T-helper 17 cell (primary cell): Measurements from ENCODE around the gene ITSN2. TPM values are rescaled to one million over a fixed set of nuclear protein-coding genes. Genes with fewer than 3 reads are reported as not detected.
"Not testable (repeated sequence)": the region's sequence is repeated elsewhere in the genome, so short reads cannot be mapped to it uniquely, and the experiment has no call there.

ENCODE experiments used
- ATAC-seq: fragments of 150-1000 bp; cut with Tn5 transposase; 2 replicates; pipeline ENCODE4 v1.10.0; 2021; ENCODE audit warnings: mild to moderate bottlenecking, moderate library complexity
- DNase-seq, 3 donors: peaks; one replicate each; pipeline versions ENCODE4 v3.0.0 to v3.0.0-alpha.2; 2020 to 2021
- H3K9me3 ChIP-seq: one replicate; pipeline ENCODE4 v1.7.0; 2013; ENCODE audit warnings: low read length, mild to moderate bottlenecking; ENCODE audit not compliant: control insufficient read depth, poor library complexity, severe bottlenecking
- H3K27ac Mint-ChIP-seq: one replicate; pipeline ENCODE4 v1.8.0; 2022; ENCODE audit warnings: mild to moderate bottlenecking, moderate library complexity, mixed read lengths
- H3K27me3 Mint-ChIP-seq: one replicate; pipeline ENCODE4 v1.8.0; 2022; ENCODE audit warnings: mixed read lengths
- H3K36me3 Mint-ChIP-seq: one replicate; pipeline ENCODE4 v1.8.0; 2022; ENCODE audit warnings: low read depth, mixed read lengths
- H3K4me1 Mint-ChIP-seq: one replicate; pipeline ENCODE4 v1.8.0; 2022; ENCODE audit warnings: mild to moderate bottlenecking, mixed read lengths
- H3K4me3 Mint-ChIP-seq: one replicate; pipeline ENCODE4 v1.8.0; 2022; ENCODE audit warnings: mild to moderate bottlenecking, moderate library complexity, mixed read lengths
- total RNA-seq, 4 donors: library from RNA in 2 of 4; stranded (reverse) in 2 of 4; gene quantifications; one replicate each; pipeline ENCODE4 v1.2.3 and lab custom pipeline; 2022 to 2026

The ITSN2 gene
- total RNA-seq, 2 donors from 2014 or later = 90.5 to 95.5 TPM

DNA sequence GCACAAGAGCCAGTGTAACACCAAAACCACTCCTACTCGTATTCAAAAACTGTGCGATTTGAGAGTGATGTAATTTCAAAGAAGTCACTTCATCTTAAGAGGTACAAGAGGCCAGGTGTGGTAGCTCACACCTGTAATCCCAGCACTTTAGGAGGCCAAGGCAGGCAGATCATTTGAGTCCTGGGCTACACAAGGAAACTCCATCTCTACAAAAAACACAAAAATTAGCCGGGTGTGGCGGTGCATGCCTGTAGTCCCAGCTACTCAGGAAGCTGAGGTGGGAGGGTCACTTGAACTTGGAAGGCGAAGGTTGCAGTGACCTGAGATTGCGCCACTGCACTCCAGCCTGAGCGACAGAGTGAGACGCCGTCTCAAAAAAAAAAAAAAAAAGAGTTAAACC, 21.2 kb downstream of the ITSN2 start:
- not testable (repeated sequence) for H3K36me3 Mint-ChIP-seq, DNase-seq, H3K9me3 ChIP-seq, H3K27me3 Mint-ChIP-seq, H3K27ac Mint-ChIP-seq, ATAC-seq
- Mint-ChIP-seq H3K4me1 (peaks cover 65% of the 10 kb centered on the region), H3K4me3 (peak overlapping the region; percentile 55)

DNA sequence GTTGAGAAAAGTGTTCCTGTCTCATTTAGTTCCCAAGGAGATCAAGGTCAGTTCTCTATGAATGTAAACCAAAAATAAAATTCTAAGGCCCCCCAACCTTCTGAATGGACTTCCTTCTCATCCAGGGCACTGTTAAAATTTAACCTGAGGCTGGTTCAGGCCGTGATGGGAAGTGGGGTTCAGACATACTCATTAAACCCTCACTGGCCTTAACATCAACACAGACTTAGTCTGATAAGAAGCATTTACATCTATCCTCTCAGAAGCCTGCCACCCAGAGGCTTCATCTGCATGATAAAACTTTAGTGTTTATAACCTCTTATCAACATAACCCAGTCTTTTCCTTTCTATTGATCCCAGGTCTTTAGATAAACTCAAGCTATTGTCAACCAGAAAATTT, 22.4 kb downstream of the ITSN2 start:
- Mint-ChIP-seq H3K4me3 (no peak overlapping the region), H3K27ac (peak overlapping the region; percentile 69), H3K36me3 (peaks cover 4% of the 10 kb centered on the region), H3K4me1 (peaks cover 68% of the 10 kb centered on the region), H3K27me3 (no peaks in the 10 kb centered on the region)
- ATAC-seq = no peak
- no peak for DNase-seq
- no peaks in the 10 kb centered on the region for H3K9me3 ChIP-seq

DNA sequence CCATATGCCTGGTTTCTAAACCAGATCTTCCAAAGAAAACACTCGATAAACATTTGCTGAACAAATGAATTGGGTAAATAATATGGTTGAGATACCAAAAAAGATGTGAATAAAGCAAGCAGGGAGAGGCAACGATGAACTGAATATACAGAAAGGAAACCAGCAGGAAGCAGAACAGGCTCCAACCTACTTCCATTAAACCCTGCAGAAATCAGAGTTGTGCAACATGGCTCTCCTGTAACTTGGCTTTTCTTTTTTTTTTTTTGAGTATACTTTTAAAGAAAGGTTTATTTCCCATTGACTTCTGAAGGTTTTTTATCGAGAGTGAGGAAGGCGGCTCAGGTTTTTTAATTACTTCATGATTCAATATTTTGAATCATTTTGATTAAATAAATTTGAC, 23.5 kb downstream of the ITSN2 start:
- ATAC-seq (no peak), DNase-seq (no peak)
- H3K36me3 Mint-ChIP-seq = peaks cover 4% of the 10 kb centered on the region
- H3K27me3 Mint-ChIP-seq = no peaks in the 10 kb centered on the region
- no peak overlapping the region for H3K27ac Mint-ChIP-seq
- no peaks in the 10 kb centered on the region for H3K9me3 ChIP-seq
- H3K4me1 Mint-ChIP-seq = peaks cover 60% of the 10 kb centered on the region
- no peak overlapping the region for H3K4me3 Mint-ChIP-seq

DNA sequence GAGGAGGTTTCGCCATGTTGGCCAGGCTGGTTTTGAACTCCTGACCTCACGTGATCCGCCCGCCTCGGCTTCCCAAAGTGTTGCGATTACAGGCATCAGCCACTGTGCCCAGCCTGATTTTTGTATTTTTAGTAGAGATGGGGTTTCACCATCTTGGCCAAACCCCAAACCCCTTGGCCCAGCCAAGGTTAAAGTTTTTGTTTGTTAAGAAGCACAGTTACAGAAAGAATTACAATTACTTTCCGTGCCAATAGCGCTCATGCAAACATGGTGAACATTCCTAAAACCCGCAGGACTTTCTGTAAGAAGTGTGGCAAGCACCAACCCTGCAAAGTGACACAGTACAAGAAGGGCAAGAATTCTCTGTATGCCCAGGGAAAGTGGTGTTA, 26.1 kb downstream of the ITSN2 start:
- Mint-ChIP-seq H3K27ac (no peak overlapping the region), H3K4me1 (peaks cover 46% of the 10 kb centered on the region), H3K27me3 (no peaks in the 10 kb centered on the region)

DNA sequence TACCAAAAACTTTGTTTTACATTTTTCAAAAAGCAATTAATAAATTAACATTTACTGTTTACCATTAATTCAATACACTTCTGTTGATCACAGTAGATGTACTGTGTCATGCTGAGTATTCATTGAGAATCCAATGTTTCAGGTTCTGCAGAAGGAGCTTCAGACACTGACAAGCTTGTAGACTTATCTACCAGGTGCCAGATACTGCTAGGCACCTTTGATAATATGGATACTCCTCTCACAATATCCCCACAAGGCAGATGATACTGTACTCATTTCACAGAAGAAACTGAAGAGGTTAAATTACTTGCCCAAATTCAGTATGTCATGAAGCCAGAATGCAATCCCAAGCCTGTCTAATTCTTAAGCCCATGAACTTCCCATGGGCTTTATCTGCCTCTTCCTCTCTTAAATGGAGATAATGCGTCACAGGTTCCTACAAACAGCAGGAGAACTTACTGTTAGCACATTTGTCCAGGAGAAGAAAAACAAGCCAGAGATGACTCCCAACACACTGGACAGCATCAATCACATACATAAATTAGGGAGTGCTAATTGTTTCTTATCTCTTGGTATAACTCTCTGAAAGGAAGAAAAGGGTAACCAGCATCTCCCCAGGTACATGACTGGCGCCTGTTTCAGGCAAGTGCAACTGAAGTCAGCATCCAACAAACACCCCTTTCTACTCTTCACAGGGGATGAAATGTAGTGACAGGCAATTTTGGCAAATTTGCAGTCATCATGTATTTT, 27.4 kb downstream of the ITSN2 start:
- Mint-ChIP-seq H3K4me1 (peaks cover 37% of the 10 kb centered on the region), H3K4me3 (peak overlapping the region; percentile 31), H3K36me3 (no peaks in the 10 kb centered on the region), H3K27me3 (no peaks in the 10 kb centered on the region), H3K27ac (peak overlapping the region; percentile 9)
- no peak for ATAC-seq
- no peaks in the 10 kb centered on the region for H3K9me3 ChIP-seq
- DNase-seq = no peak

More for the DNA sequence above, 26.1 kb downstream of the ITSN2 start:
- peaks cover 2% of the 10 kb centered on the region for H3K36me3 Mint-ChIP-seq
- no peak for DNase-seq
- no peak for ATAC-seq
- no peaks in the 10 kb centered on the region for H3K9me3 ChIP-seq
- H3K4me3 Mint-ChIP-seq = no peak overlapping the region

DNA sequence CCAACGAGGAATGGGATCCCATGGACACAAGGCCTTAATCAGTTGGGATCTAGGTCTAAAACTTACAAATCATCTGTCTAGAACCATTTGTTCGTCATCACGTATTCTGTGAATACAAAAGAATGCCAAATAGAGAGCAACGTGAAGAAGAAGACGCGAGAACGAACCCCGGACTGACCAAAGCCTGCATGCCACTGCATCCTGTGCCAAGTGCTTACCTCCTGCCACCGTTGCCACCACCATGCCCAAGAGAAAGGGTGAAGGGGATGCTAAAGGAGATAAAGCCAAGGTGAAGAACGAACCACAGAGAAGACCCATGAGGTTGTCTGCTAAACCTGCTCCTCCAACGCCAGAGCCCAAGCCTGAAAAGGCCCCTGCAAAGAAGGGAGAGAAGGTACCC, 30.2 kb downstream of the ITSN2 start:
- no peaks in the 10 kb centered on the region for H3K27me3 Mint-ChIP-seq
- H3K27ac Mint-ChIP-seq = peak overlapping the region; percentile 61
- DNase-seq = no peak
- ATAC-seq = no peak
- H3K4me3 Mint-ChIP-seq = peak overlapping the region; percentile 41
- peaks cover 3% of the 10 kb centered on the region for H3K36me3 Mint-ChIP-seq
- peaks cover 32% of the 10 kb centered on the region for H3K4me1 Mint-ChIP-seq
- no peaks in the 10 kb centered on the region for H3K9me3 ChIP-seq

DNA sequence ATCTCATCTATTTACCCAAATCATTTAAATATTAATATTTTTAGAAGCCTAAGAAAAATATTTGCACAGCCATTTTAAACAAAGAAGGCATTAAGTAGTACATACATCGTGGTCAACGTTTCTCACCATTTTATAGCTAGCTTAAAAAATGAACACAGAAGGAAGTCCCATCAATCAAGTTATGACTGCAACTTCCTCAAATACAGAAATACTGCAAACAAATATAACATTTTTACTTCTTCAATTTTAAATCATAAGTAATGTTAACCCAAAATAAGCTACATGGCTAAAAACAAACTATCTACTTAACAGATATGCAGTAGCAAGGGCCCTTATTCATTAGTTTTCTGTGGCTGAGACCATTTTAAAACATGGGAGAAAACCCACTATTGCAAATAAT, 30.6 kb downstream of the ITSN2 start:
- peaks cover 3% of the 10 kb centered on the region for H3K36me3 Mint-ChIP-seq
- no peak for DNase-seq
- H3K27me3 Mint-ChIP-seq = no peaks in the 10 kb centered on the region
- no peaks in the 10 kb centered on the region for H3K9me3 ChIP-seq
- no peak for ATAC-seq
- H3K4me3 Mint-ChIP-seq = peak overlapping the region; percentile 41
- peaks cover 32% of the 10 kb centered on the region for H3K4me1 Mint-ChIP-seq
- peak overlapping the region; percentile 61 for H3K27ac Mint-ChIP-seq

DNA sequence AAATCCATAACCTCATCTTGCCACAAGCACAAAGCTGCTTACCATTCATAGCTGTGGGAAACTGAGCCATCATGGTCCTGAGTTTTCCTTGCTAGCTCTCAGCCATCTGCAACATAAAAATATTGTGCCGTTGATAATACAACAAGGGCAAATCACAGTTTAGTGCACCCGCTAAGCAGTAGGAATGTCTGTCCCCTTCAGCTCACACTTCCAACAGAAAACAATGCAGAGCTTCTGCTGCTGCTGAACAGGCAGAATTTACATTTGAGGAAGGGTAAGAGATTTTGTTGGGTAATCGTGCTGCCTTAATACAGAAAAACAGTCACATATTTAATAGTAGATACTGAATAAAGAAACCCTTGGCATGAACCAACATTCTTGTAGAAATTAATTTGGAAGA, 32.3 kb downstream of the ITSN2 start:
- DNase-seq (no peak), ATAC-seq (no peak)
- Mint-ChIP-seq H3K27ac (no peak overlapping the region), H3K27me3 (no peaks in the 10 kb centered on the region), H3K36me3 (peaks cover 3% of the 10 kb centered on the region), H3K4me3 (no peak overlapping the region), H3K4me1 (peaks cover 18% of the 10 kb centered on the region)
- H3K9me3 ChIP-seq = no peaks in the 10 kb centered on the region

DNA sequence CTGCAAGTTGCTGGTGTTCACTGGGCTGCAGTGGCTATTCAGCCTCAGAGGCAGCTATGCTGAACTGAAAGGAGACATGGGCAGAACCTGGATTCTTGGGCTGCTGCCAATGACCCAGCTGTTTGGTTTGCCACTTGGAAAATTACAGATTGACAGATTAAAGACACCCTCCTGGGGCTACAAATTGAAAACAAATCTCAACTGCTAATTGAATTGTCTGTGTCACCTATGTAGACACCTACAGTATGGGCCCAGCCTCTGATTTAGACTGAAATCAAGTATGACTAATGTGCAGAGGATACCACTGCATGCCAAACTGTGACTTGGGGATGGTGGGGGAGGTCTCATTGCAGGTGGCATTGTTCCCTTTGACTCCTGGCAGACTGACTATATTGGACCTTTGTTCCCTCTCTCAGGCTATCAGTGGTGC, 42.8 kb downstream of the ITSN2 start:
- H3K9me3 ChIP-seq = no peaks in the 10 kb centered on the region
- Mint-ChIP-seq H3K27ac (no peak overlapping the region), H3K27me3 (no peaks in the 10 kb centered on the region), H3K4me1 (peaks cover 29% of the 10 kb centered on the region), H3K36me3 (peaks cover 3% of the 10 kb centered on the region), H3K4me3 (no peak overlapping the region)
- DNase-seq = no peak
- ATAC-seq = no peak

DNA sequence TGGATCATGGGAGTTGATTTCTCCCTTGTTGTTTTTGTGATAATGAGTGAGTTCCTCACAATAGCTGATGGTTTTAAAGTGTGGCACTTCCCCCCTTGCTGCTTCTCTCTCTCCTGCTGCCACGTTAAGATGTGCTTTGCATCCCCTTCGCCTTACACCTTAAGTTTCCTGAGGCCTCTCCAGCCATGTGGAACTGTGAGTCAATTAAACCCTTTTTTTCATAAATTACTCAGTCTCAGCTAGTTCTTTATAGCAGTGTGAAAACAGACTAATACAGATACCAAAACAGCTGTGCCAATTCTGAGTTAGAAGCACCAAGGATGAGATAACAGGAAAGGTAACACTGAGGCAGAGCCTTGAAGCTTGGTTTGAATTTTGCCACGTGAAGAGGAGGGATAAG, 44.7 kb downstream of the ITSN2 start:
- Mint-ChIP-seq H3K4me1 (peaks cover 22% of the 10 kb centered on the region), H3K4me3 (no peak overlapping the region), H3K27me3 (no peaks in the 10 kb centered on the region), H3K36me3 (peaks cover 3% of the 10 kb centered on the region), H3K27ac (peak overlapping the region; percentile 69)
- peak; percentile 12 for ATAC-seq
- DNase-seq = no peak
- no peaks in the 10 kb centered on the region for H3K9me3 ChIP-seq

DNA sequence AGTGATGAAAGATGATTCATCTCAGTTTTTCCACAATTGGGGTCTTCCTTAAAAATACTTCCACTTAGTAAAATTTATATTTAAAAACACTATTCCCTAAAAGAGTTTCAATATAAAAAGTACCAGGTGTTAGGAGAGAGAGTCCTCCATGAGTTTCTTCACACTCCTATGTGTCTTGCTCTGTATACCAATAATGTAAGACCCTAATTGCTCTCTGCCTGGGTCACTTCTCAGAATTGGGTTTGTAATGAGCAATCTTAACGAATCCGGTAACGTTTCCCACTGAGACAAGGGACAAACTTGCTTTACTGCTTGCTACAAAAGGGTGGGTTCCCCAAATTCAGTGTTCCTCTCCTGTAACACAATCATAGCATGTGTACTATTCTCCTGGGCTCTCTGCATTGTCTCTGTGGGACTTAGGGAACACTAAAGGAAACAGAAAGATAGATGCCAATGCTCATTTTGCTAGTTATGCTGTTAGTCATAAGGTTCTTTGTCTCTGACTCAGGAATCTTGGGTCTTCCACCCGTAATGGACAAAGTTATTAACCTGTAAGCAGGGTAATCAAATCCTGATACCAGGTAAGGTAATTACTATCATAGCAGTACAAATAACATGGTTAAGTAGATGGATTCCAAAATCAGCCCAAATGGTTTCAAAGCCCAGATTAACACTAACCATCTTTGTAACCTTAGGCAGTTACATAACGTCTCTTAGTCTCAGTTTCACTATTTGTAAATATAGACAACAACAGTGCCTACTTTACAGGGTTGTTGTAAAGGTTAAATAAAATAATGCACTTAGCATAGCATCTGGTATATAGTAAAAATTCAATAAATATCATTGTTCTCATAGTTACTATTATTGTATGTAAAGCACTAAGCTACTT, 46.3 kb downstream of the ITSN2 start:
- Mint-ChIP-seq H3K36me3 (peaks cover 7% of the 10 kb centered on the region), H3K4me3 (no peak overlapping the region), H3K27me3 (no peaks in the 10 kb centered on the region), H3K4me1 (peaks cover 16% of the 10 kb centered on the region), H3K27ac (no peak overlapping the region)
- no peaks in the 10 kb centered on the region for H3K9me3 ChIP-seq
- DNase-seq = no peak
- ATAC-seq = no peak

DNA sequence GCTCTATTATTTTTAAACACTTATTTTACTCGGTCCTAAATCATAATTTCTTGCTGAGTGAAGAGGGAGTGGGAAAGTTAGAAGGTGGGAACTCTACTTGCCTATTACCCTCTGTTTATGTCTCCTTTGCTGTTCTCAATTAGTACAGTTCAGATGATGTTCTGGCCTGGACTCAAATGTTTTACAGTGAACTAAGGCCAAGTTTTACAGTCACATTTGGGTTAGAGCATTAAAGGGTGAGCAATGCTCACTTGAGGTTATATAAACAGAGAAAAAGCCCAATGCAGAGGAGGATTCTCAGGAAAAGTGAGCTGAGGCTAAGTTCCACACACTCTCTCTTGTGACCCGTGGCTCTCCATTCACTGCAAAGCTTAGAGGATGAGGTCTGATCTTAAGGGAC, 52.4 kb downstream of the ITSN2 start:
- no peak for DNase-seq
- Mint-ChIP-seq H3K36me3 (peaks cover 10% of the 10 kb centered on the region), H3K27me3 (no peaks in the 10 kb centered on the region), H3K4me1 (peaks cover 3% of the 10 kb centered on the region), H3K27ac (peak overlapping the region; percentile 63), H3K4me3 (no peak overlapping the region)
- no peak for ATAC-seq
- H3K9me3 ChIP-seq = no peaks in the 10 kb centered on the region

DNA sequence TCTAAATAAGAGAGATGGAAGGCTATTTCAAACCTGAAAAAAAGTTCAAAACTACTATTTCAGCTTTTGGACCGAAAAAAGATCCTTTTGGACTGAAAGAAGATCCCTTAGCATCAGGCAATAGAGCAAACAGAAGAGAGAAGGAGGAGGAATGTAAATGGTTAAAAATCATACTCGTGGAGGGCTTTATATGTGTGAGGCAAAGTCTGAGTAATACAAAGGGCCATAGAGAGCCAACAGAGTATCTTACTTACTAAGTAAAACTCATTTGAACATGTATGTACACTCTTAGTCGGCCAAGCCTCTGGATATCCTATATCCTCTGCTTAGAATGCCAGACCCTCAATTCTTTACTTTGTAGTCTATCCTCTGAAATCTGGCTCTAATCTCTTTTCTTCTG, 55.7 kb downstream of the ITSN2 start:
- H3K9me3 ChIP-seq = no peaks in the 10 kb centered on the region
- ATAC-seq = no peak
- Mint-ChIP-seq H3K36me3 (peaks cover 10% of the 10 kb centered on the region), H3K4me3 (no peak overlapping the region), H3K27me3 (no peaks in the 10 kb centered on the region), H3K27ac (peak overlapping the region; percentile 8), H3K4me1 (peaks cover 6% of the 10 kb centered on the region)
- DNase-seq = no peak
